Measurements from ENCODE around the gene SV2A. TPM values are rescaled to one million over a fixed set of nuclear protein-coding genes. Genes with fewer than 3 reads are reported as not detected.
"Not testable (repeated sequence)": the region's sequence is repeated elsewhere in the genome, so short reads cannot be mapped to it uniquely, and the experiment has no call there.

Gene SV2A
- total RNA-seq, result 1 to 10 TPM; 4.8 to 5.4 (median 5.0) TPM

- H3K27me3 Mint-ChIP-seq (ENCODE audit: low read depth), result peaks cover 3% of the 10 kb centered on the region
- peak; percentile 77 to 83 for ATAC-seq
- peaks cover 29% of the 10 kb centered on the region for H3K4me1 Mint-ChIP-seq (ENCODE audit: low read depth)
- peak within 1 kb of the TSS; percentile 84 for H3K4me3 Mint-ChIP-seq
- H3K36me3 Mint-ChIP-seq (ENCODE audit: insufficient read depth), result peaks cover 12% of the 10 kb centered on the region
- no peaks in the 10 kb centered on the region for H3K9me3 Mint-ChIP-seq
- peak; percentile 31 for DNase-seq
Measured at GRCh38 chr1:149917571-149918144, at the start of gene SV2A. TSS of gene SV2A (minus strand) at chr1:149917844. CDS start at chr1:149913840, 4,004 bp downstream.

- H3K36me3 Mint-ChIP-seq (ENCODE audit: insufficient read depth), result peaks cover 30% of the 10 kb centered on the region
- no peaks in the 10 kb centered on the region for H3K27me3 Mint-ChIP-seq (ENCODE audit: low read depth)
- H3K9me3 Mint-ChIP-seq, result no peaks in the 10 kb centered on the region
- DNase-seq, result no peak
- no peak overlapping the region for H3K4me3 Mint-ChIP-seq
- no peak for ATAC-seq
- H3K4me1 Mint-ChIP-seq (ENCODE audit: low read depth), result peaks cover 12% of the 10 kb centered on the region
Measured at GRCh38 chr1:149967041-149967440, 49.4 kb upstream of the SV2A start.

- Mint-ChIP-seq H3K4me1 (ENCODE audit: low read depth) (peaks cover 18% of the 10 kb centered on the region), H3K9me3 (no peaks in the 10 kb centered on the region), H3K36me3 (ENCODE audit: insufficient read depth) (peaks cover 32% of the 10 kb centered on the region), H3K4me3 (no peak overlapping the region), H3K27me3 (ENCODE audit: low read depth) (no peaks in the 10 kb centered on the region)
- no peak for ATAC-seq
- DNase-seq, result no peak
Measured at GRCh38 chr1:149966405-149966804, 48.8 kb upstream of the SV2A start.

GRCh38 chr1:149965440-149965839 lies 47.8 kb upstream of the SV2A start:
- H3K4me3 Mint-ChIP-seq, result no peak overlapping the region
- ATAC-seq, result no peak
- peaks cover 31% of the 10 kb centered on the region for H3K36me3 Mint-ChIP-seq (ENCODE audit: insufficient read depth)
- peaks cover 18% of the 10 kb centered on the region for H3K4me1 Mint-ChIP-seq (ENCODE audit: low read depth)
- DNase-seq, result no peak
- H3K9me3 Mint-ChIP-seq, result no peaks in the 10 kb centered on the region
- no peaks in the 10 kb centered on the region for H3K27me3 Mint-ChIP-seq (ENCODE audit: low read depth)

GRCh38 chr1:149963358-149963757 lies 45.7 kb upstream of the SV2A start:
- Mint-ChIP-seq H3K4me3 (no peak overlapping the region), H3K9me3 (no peaks in the 10 kb centered on the region), H3K27me3 (ENCODE audit: low read depth) (no peaks in the 10 kb centered on the region), H3K36me3 (ENCODE audit: insufficient read depth) (peaks cover 41% of the 10 kb centered on the region), H3K4me1 (ENCODE audit: low read depth) (peaks cover 18% of the 10 kb centered on the region)
- DNase-seq (no peak), ATAC-seq (no peak)

GRCh38 chr1:149962736-149963135 lies 45.1 kb upstream of the SV2A start:
- H3K36me3 Mint-ChIP-seq (ENCODE audit: insufficient read depth), result peaks cover 41% of the 10 kb centered on the region

GRCh38 chr1:149962039-149962647 lies 44.5 kb upstream of the SV2A start:
- H3K36me3 Mint-ChIP-seq (ENCODE audit: insufficient read depth), result peaks cover 40% of the 10 kb centered on the region
- no peak overlapping the region for H3K4me3 Mint-ChIP-seq

More at GRCh38 chr1:149962736-149963135, 45.1 kb upstream of the SV2A start:
- H3K27me3 Mint-ChIP-seq (ENCODE audit: low read depth), result no peaks in the 10 kb centered on the region
- H3K4me3 Mint-ChIP-seq, result no peak overlapping the region
- H3K9me3 Mint-ChIP-seq, result no peaks in the 10 kb centered on the region
- peaks cover 18% of the 10 kb centered on the region for H3K4me1 Mint-ChIP-seq (ENCODE audit: low read depth)
- ATAC-seq (no peak), DNase-seq (no peak)

GRCh38 chr1:149957548-149957947 lies 39.9 kb upstream of the SV2A start:
- DNase-seq; H3K9me3 Mint-ChIP-seq; ATAC-seq; H3K4me3 Mint-ChIP-seq; H3K27me3 Mint-ChIP-seq (ENCODE audit: low read depth): not testable (repeated sequence)
- H3K4me1 Mint-ChIP-seq (ENCODE audit: low read depth), result peaks cover 10% of the 10 kb centered on the region
- H3K36me3 Mint-ChIP-seq (ENCODE audit: insufficient read depth), result peaks cover 51% of the 10 kb centered on the region

More at GRCh38 chr1:149962039-149962647, 44.5 kb upstream of the SV2A start:
- Mint-ChIP-seq H3K9me3 (no peaks in the 10 kb centered on the region), H3K27me3 (ENCODE audit: low read depth) (no peaks in the 10 kb centered on the region), H3K4me1 (ENCODE audit: low read depth) (peaks cover 18% of the 10 kb centered on the region)
- ATAC-seq (peak; percentile 35 to 69), DNase-seq (peak; percentile 31)

GRCh38 chr1:149949911-149950310 lies 32.3 kb upstream of the SV2A start:
- no peaks in the 10 kb centered on the region for H3K9me3 Mint-ChIP-seq
- no peaks in the 10 kb centered on the region for H3K27me3 Mint-ChIP-seq (ENCODE audit: low read depth)
- H3K4me1 Mint-ChIP-seq (ENCODE audit: low read depth), result no peaks in the 10 kb centered on the region
- DNase-seq, result no peak
- ATAC-seq, result no peak
- H3K36me3 Mint-ChIP-seq (ENCODE audit: insufficient read depth), result peaks cover 42% of the 10 kb centered on the region
- no peak overlapping the region for H3K4me3 Mint-ChIP-seq

GRCh38 chr1:149945206-149945605 lies 27.6 kb upstream of the SV2A start:
- Mint-ChIP-seq H3K27me3 (ENCODE audit: low read depth) (no peaks in the 10 kb centered on the region), H3K4me3 (no peak overlapping the region), H3K9me3 (no peaks in the 10 kb centered on the region), H3K36me3 (ENCODE audit: insufficient read depth) (peaks cover 36% of the 10 kb centered on the region), H3K4me1 (ENCODE audit: low read depth) (peaks cover 4% of the 10 kb centered on the region)
- ATAC-seq (no peak), DNase-seq (no peak)

- H3K4me1 Mint-ChIP-seq (ENCODE audit: low read depth), result peaks cover 17% of the 10 kb centered on the region
- ATAC-seq, result no peak
- H3K9me3 Mint-ChIP-seq, result no peaks in the 10 kb centered on the region
- no peak overlapping the region for H3K4me3 Mint-ChIP-seq
- DNase-seq, result no peak
- H3K36me3 Mint-ChIP-seq (ENCODE audit: insufficient read depth), result peaks cover 26% of the 10 kb centered on the region
- no peaks in the 10 kb centered on the region for H3K27me3 Mint-ChIP-seq (ENCODE audit: low read depth)
Measured at GRCh38 chr1:149942885-149943284, 25.2 kb upstream of the SV2A start.

GRCh38 chr1:149942207-149942606 lies 24.6 kb upstream of the SV2A start:
- Mint-ChIP-seq H3K4me1 (ENCODE audit: low read depth) (peaks cover 24% of the 10 kb centered on the region), H3K27me3 (ENCODE audit: low read depth) (no peaks in the 10 kb centered on the region), H3K4me3 (no peak overlapping the region), H3K9me3 (no peaks in the 10 kb centered on the region), H3K36me3 (ENCODE audit: insufficient read depth) (peaks cover 22% of the 10 kb centered on the region)
- ATAC-seq (no peak), DNase-seq (no peak)

- H3K4me1 Mint-ChIP-seq (ENCODE audit: low read depth), result peaks cover 28% of the 10 kb centered on the region
- no peak for DNase-seq
- H3K36me3 Mint-ChIP-seq (ENCODE audit: insufficient read depth), result peaks cover 16% of the 10 kb centered on the region
- H3K9me3 Mint-ChIP-seq, result no peaks in the 10 kb centered on the region
- no peaks in the 10 kb centered on the region for H3K27me3 Mint-ChIP-seq (ENCODE audit: low read depth)
- ATAC-seq, result no peak
- H3K4me3 Mint-ChIP-seq, result no peak overlapping the region
Measured at GRCh38 chr1:149940427-149940826, 22.8 kb upstream of the SV2A start.

- ATAC-seq; H3K9me3 Mint-ChIP-seq; H3K27me3 Mint-ChIP-seq (ENCODE audit: low read depth); DNase-seq; H3K36me3 Mint-ChIP-seq (ENCODE audit: insufficient read depth): not testable (repeated sequence)
- Mint-ChIP-seq H3K4me1 (ENCODE audit: low read depth) (peaks cover 28% of the 10 kb centered on the region), H3K4me3 (peak overlapping the region; percentile 19)
Measured at GRCh38 chr1:149938668-149939003, 21.0 kb upstream of the SV2A start.

- Mint-ChIP-seq H3K4me1 (ENCODE audit: low read depth) (peaks cover 24% of the 10 kb centered on the region), H3K4me3 (peak overlapping the region; percentile 20), H3K36me3 (ENCODE audit: insufficient read depth) (no peaks in the 10 kb centered on the region), H3K27me3 (ENCODE audit: low read depth) (peaks cover 2% of the 10 kb centered on the region), H3K9me3 (no peaks in the 10 kb centered on the region)
- ATAC-seq, result peak in 1 of 2 donors; percentile 17
- no peak for DNase-seq
Measured at GRCh38 chr1:149937759-149938158, 20.1 kb upstream of the SV2A start.

All from activated T-cell treated with anti-CD3 and anti-CD28 coated beads, Interleukin-2, amount 50 U/mL, for 4 hours (primary cell).